Activated CD8-positive, alpha-beta memory T cell treated with anti-CD3 and anti-CD28 coated beads for 36 hours (primary cell): Measurements from ENCODE around the gene SOX1. TPM values are rescaled to one million over a fixed set of nuclear protein-coding genes. Genes with fewer than 3 reads are reported as not detected.

Source experiments
- CTCF ChIA-PET: fragments of 350-600 bp; sonication (Branson Sonifier 250); formaldehyde crosslinking; loops from one replicate; lab custom pipeline; 2021; ENCODE audit warnings: antibody characterized with exemption; lab: Charles Lee
- POLR2A ChIA-PET: fragments of 350-600 bp; sonication (Branson Sonifier 250); formaldehyde crosslinking; loops from one replicate; lab custom pipeline; 2021; ENCODE audit warnings: antibody characterized with exemption; lab: Charles Lee
- total RNA-seq, 2 experiments: library from RNA; stranded (reverse); gene quantifications; one replicate each; pipeline ENCODE4 v1.2.3, GENCODE V29; 2021

SOX1 gene
- total RNA-seq, 2 experiments from 2014 or later = not detected

DNA sequence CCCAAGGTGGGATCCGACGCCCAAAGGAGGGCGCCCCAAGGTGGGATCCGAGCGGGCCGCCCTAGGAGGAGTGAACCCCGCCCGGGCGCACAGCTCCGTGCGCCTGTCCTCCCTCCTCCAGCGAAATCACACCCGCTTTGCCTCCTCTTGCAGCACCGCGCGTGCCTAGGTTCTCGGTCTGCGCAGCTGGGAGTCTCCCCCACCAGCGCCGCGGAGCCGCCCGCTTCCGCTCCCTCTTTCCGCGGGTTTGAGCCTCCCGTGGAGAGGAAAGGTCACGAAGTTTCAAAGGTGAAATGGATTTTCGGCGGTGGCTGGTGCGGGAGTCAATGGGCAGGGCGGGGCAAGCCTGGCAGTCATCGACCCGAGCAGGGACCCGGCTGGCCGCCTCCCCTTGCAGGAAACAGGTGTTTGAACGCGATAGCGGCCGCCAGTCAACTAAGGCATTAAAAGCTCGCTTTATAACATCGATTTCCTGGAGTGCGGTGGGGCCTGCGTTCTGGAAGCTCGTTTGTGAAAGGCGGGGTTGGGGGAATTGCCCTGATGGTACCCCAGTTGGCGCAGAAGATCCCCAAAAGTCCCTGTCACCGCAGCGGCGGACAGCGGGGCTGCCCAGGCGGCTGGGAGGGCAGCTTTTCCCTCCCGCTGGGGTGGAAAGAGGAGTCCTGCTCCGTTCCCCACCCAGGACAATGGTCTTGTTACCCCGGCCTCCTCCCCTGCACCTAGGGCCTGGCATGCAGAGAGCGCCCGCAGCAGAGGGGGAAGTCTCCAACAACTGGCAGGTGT lies 9.0 kb upstream of the SOX1 start:
- POLR2A ChIA-PET = no interaction called here

DNA sequence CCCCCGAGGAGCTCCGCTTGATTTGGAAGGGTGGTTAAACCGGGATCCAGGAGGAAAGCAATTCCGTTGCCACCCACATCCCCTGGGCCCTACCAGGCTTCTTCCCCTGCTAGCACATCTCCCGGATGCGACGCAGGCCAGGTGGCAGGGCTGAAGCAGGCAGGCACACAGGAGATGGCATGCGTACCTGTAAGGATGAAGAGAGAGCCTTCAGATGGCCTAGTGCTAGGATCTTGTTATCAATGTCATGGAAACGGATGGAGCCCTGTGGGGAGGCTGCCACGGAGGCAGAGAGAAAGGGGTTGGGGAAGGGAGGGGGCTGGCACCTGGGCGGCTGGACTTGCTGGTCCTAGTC lies 8.5 kb upstream of the SOX1 start:
- ChIA-PET POLR2A (no interaction called here), CTCF (no interaction called here)

More for the DNA sequence above, 9.0 kb upstream of the SOX1 start:
- CTCF ChIA-PET = no interaction called here

GRCh38 chr13:112058941-112059340 lies 8.0 kb upstream of the SOX1 start:
- CTCF ChIA-PET = no interaction called here
- POLR2A ChIA-PET = no interaction called here

DNA sequence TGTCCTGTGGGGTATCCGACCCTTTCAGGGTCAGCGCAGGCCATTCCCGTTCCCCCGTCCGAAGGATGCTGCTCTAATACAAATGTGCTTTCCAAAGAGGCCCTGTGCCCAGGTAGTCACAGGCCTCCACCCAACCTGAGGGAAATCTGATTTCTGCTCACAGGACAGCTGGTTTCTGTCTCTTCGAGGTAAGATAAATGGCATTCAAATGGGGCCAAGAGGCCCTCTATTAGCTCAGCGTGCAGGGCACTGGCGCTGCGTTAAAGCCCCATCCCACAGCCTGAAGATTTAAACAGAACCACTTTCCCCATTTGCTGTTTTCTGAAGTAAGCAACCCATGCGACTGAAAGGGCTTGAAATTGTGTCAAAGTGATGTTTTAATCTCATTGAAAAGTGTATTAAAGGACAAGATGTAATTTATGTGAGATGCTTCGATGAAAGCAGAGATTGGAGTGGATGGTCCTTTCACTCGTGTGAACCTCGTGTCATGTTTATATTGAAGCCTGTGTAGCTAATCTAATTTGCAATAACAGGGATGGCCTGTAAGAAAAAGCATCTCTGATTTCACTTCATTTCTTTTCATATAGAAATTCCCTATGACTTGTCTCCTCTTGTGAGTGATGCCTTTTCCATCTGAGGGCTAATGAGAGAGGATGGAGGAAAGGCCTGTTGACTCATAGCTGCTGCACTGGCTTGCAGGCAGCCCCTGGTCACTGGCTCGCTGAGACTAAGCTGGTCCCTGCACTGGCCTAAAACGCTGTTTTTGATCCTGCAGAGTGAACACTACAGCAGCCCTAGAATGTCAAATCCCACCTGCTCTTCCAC lies 7.3 kb upstream of the SOX1 start:
- ChIA-PET POLR2A (no interaction called here), CTCF (no interaction called here)

- CTCF ChIA-PET = no interaction called here
- POLR2A ChIA-PET = no interaction called here
Measured at GRCh38 chr13:112060282-112060830, 6.6 kb upstream of the SOX1 start.

GRCh38 chr13:112060899-112061366 lies 6.0 kb upstream of the SOX1 start:
- ChIA-PET POLR2A (no interaction called here), CTCF (no interaction called here)

- POLR2A ChIA-PET = no interaction called here
- CTCF ChIA-PET = no interaction called here
Measured at GRCh38 chr13:112061367-112062061, 5.4 kb upstream of the SOX1 start.

DNA sequence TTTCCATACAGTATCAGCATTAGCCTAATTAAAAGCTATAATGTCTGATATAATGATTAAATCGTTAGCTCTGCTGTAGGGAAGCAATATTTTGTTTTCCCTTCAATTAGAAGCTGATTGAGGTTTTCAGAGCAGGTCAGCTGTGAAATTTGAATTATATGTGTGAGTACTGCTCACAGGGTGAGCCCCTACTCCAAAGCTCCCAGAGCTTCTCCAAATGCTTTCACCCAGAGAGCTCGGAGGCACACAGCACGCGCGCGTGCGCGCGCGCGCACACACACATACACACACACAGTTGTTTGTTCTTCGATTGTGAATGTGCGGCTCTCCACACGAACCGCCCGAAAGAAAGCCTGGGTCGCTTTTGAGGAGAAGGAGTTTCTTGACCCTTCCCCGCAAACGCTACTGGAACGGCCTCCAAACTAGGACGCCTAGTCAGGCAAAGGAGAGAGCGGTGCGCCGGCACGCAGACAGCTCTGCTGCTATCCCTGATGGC lies 4.8 kb upstream of the SOX1 start:
- ChIA-PET CTCF (no interaction called here), POLR2A (no interaction called here)

DNA sequence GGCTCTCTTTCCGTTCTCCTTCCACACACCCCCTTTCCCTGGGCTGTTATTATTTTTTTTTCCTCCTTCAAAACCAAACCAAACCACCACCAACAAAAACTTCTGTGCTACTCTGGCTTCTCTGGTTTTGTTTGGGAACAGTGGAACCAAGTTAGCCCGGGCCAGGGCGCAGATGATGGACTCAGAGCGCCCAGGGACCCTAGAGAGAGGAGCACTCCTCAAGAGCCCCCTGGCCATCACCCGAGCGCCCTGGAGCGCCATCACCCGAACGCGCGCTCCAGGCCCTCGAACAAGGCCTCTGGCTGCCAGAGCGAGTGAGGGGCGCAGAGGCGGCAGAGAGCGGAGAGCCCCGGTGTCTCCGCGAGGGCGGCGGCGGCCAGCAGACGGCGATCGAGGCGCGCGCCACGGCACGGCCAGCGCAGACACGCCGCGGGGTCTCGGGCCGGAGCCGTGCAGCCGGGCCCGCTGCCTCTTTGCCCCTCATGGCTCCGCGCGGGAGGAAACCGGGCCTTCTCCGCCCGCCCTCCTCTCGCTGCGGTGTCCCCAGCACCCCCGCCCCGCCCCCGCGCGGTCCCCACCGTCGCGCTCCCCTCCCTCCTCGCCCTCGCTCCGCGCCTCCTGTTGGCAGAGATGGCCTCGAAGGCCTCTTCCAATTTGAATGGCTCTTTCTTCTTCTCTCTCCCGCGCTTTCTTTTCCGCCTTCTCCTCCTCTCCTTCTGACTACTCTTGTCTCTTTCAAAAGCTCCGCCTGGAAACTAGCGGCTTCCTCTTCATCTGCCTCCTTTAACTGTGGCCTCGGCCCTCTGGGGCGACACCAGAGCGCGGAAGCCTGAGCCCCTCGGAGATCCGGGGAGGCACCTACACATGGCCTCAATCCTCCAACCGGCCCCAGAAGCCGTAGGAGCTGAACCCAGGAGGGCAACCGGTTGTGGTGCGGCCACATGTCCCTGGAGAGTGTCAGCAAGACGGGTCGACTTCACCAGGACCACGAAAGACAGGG lies 4.1 kb upstream of the SOX1 start:
- CTCF ChIA-PET = no interaction called here
- POLR2A ChIA-PET = no interaction called here

DNA sequence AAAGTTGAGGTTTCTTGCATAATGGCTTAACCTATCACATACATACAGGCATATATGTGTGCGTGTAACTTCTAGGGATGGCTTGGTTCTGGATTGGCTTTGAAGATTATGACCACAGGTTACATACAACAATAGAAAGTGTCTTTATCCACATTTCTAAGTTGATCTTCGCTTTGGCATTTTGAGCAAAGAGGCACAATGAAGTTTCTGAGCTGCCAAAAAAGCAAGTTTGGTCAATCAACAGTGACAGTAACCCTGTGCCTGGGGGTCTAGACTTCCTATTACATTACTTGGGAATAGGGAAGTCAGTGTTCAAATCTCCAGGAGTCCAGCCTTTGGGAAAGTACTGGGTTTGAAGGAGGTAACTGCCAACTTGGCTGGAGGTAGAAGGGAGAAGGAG lies 3.1 kb upstream of the SOX1 start:
- ChIA-PET POLR2A (no interaction called here), CTCF (no interaction called here)

- ChIA-PET POLR2A (no interaction called here), CTCF (no interaction called here)
Measured at GRCh38 chr13:112064222-112064621, 2.7 kb upstream of the SOX1 start.

- CTCF ChIA-PET = no interaction called here
- POLR2A ChIA-PET = interaction anchor here (0.5 kb wide), 1 partner anchor 794 kb away, joined by 3 read pairs; no protein-coding TSS in a partner anchor
Measured at GRCh38 chr13:112065521-112065866, 1.5 kb upstream of the SOX1 start.

GRCh38 chr13:112065867-112066623 lies 904 bp upstream of the SOX1 start:
- POLR2A ChIA-PET = interaction anchor here (0.5 kb wide), 1 partner anchor 794 kb away, joined by 3 read pairs; no protein-coding TSS in a partner anchor
- CTCF ChIA-PET = no interaction called here

DNA sequence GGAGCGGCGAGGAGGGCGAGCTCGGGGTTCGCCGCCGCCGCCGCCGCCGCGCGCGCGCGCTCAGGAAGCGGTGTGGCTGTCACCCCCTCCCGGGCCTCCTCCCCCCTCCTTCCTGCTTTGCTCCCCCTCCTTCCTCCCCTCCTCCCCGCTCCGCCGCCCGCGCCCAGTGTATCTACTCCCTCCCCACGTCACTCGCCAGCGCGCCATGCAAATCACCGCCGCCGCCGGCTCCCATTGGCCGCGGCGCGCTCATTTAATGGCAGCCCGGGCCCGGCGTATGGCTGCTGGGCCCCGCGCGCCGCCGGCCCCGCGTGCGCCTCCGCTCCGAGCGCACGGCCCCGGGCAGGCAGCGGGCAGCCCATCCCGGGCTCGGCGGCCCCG lies 335 bp upstream of the SOX1 start:
- ChIA-PET CTCF (no interaction called here), POLR2A (no interaction called here)

- CTCF ChIA-PET = no interaction called here
- POLR2A ChIA-PET = no interaction called here
Measured at GRCh38 chr13:112067871-112068539, 1.1 kb downstream of the SOX1 start.

DNA sequence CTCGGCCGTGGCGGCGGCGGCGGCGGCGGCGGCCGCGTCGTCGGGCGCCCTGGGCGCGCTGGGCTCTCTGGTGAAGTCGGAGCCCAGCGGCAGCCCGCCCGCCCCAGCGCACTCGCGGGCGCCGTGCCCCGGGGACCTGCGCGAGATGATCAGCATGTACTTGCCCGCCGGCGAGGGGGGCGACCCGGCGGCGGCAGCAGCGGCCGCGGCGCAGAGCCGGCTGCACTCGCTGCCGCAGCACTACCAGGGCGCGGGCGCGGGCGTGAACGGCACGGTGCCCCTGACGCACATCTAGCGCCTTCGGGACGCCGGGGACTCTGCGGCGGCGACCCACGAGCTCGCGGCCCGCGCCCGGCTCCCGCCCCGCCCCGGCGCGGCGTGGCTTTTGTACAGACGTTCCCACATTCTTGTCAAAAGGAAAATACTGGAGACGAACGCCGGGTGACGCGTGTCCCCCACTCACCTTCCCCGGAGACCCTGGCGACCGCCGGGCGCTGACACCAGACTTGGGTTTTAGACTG lies 1.7 kb downstream of the SOX1 start:
- ChIA-PET CTCF (no interaction called here), POLR2A (no interaction called here)
